SH-SY5Y (cell line): ENCODE data around the gene SLC23A3.

Experiments used
- GATA2 ChIP-seq: IDR thresholded peaks from 2 replicates; pipeline ENCODE4 v1.6.1; 2011; ENCODE audit warnings: mild to moderate bottlenecking, low read depth, low read length
- GATA3 ChIP-seq: IDR thresholded peaks from 2 replicates; pipeline ENCODE4 v1.6.1; 2011; ENCODE audit warnings: low read depth, mild to moderate bottlenecking, low read length, moderate library complexity

DNA sequence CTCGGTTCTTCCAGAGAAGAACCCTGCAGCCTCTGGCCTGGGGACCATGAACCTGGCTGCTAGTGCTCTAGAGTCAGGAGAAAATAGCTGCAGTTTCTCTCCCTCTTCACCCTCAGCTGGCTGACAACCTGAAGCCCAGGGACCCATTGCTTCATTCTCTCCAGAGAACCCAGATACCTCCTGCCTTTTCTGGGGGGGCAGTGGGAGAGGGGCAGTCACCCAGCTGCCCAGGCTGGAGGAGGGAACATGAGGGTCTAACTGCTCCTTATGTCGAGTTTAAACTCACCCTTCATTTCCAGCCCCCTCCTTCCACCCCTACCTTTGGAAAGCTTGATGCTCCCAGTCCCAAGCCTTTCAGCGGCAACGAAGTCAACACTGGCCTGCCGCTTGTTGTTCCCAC lies 29.1 kb upstream of the SLC23A3 start:
- no peak for TF ChIP-seq GATA2
- no peak for TF ChIP-seq GATA3
